ENCODE results near the gene SPC25.

DNA sequence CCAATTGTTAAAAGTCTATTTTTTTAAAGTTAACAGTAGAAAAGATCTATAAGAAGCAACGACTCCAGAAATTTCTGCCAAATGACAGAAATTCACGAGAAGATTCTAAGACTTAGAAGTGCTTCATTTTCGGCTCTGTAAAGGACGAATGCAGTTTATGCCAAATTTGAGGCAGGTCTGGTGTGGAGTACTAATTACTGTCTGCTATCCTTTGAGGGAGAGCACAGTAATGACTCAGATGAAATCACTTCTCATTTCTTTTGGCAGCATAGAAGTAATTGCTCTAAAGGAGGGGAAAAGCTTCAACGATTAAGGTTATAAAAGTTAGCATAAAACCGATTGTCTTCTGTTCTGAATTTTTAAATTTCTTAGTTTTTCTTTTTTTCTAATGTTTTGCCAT is 22.2 kb upstream of the SPC25 start:
- TF ChIP-seq EP300 (IDR thresholded peaks at IDR 0.05) = no peak
- TF ChIP-seq, protein P1, sequence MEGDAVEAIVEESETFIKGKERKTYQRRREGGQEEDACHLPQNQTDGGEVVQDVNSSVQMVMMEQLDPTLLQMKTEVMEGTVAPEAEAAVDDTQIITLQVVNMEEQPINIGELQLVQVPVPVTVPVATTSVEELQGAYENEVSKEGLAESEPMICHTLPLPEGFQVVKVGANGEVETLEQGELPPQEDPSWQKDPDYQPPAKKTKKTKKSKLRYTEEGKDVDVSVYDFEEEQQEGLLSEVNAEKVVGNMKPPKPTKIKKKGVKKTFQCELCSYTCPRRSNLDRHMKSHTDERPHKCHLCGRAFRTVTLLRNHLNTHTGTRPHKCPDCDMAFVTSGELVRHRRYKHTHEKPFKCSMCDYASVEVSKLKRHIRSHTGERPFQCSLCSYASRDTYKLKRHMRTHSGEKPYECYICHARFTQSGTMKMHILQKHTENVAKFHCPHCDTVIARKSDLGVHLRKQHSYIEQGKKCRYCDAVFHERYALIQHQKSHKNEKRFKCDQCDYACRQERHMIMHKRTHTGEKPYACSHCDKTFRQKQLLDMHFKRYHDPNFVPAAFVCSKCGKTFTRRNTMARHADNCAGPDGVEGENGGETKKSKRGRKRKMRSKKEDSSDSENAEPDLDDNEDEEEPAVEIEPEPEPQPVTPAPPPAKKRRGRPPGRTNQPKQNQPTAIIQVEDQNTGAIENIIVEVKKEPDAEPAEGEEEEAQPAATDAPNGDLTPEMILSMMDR (IDR thresholded peaks at IDR 0.05) = no peak

Data from ovary (tissue), 3 donors.